ENCODE results near the gene RGPD6. TPM values are rescaled to one million over a fixed set of nuclear protein-coding genes. Genes with fewer than 3 reads are reported as not detected.
"Not testable (repeated sequence)": the region's sequence is repeated elsewhere in the genome, so short reads cannot be mapped to it uniquely, and the experiment has no call there.

The RGPD6 gene
- total and polyA plus RNA-seq, 2 donors, result 6.7 to 99.4 TPM

DNA sequence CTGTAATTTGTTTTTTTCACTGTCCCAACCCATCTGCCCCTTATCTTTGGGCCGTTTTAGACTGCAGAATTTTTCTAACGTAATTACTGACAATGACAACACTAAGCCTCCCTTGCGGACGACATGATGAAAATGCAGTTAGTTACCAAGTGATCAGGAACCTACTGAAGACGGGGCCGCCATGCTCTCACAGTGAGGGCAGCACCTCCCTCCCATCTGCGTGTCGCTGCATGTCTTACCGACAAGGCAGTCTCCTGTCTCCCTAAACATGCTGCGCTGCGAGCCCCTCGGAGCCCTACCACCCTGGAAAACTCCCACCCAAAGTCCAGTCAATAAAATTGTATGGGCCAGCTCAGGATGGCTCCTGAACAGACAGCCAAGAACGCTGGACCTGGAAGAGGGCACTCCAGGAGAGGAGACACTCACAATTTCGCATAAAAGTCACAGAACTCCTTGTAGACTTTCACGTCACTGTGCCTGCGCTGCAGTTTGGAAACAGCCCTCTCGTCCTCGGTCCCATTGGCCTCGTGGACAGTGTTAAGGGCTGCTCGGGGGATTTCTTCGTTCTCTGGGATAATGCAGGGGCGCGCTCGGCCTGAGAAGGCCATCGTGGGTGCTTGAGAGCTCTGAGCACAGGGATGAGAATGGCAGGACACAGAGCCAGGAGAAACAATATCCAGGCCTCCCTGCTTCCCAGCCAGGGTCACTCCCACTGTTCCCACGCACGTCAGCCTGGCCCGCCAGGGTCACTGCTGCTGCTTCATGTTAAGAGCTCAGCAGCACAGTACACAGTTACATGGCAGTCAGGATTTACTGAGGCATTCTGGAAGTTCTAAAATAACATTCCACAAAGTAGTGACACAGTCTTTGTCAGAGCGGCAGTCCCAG is 104.6 kb downstream of the RGPD6 start, which contains the start of gene LIMS4:
TSS of gene LIMS4 (minus strand) at position 646 of the 888 bp plus-strand sequence. CDS start at position 608, 38 bp downstream.
- WGBS, result no CpG with 5 or more reads among the region's 29 CpGs
- H3K36me3 ChIP-seq (ENCODE audit: insufficient read depth); H3K4me3 ChIP-seq (ENCODE audit: low read depth, low read length); H3K27ac ChIP-seq (ENCODE audit: low read depth); H3K4me1 ChIP-seq (ENCODE audit: insufficient read depth); DNase-seq (ENCODE audit: extremely low spot score): not testable (repeated sequence)

DNA sequence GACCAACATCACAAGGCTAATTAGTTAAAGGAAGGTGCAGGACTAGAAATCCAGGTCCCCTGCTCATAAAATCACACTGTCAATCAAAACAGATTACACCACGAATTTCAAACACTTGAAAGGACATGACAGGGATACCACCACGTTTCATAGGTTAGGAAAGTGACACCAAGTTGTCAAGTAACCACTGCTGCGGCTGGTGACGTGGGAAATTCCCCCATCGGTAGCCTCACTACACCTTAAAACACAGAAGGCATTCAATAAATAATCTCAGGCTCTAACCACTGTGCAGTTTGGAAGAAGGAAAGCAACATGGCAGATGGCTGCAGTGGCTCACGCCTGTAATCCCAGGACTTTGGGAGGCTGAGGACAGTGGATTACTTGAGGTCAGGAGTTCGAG is 108.1 kb downstream of the RGPD6 start:
- H3K36me3 ChIP-seq (ENCODE audit: insufficient read depth); H3K4me1 ChIP-seq (ENCODE audit: insufficient read depth); H3K4me3 ChIP-seq (ENCODE audit: low read depth, low read length); H3K27ac ChIP-seq (ENCODE audit: low read depth); DNase-seq (ENCODE audit: extremely low spot score): not testable (repeated sequence)
- no CpG with 5 or more reads among the region's 7 CpGs for WGBS

DNA sequence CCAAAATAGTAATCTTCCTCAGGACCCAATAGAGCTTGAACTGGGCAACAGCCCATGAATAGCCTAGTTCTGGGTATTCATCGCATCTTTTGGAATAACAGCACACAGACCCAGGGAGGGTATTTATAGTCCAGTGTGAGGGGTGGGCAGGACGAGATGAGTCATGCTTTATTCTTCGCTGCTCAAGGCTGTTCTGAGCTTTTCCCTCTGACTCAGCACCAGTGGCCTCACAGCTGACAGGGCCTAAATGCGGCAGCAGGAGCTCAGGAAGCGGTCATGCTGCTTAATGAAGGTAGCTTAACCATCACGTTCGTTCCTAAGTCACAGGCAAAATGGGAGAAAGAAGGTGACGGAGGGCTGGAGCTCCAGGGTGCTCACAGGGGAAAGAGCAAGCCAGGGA is 111.7 kb downstream of the RGPD6 start:
- H3K4me1 ChIP-seq (ENCODE audit: insufficient read depth); DNase-seq (ENCODE audit: extremely low spot score); H3K36me3 ChIP-seq (ENCODE audit: insufficient read depth); H3K27ac ChIP-seq (ENCODE audit: low read depth); H3K4me3 ChIP-seq (ENCODE audit: low read depth, low read length): not testable (repeated sequence)
- no CpG with 5 or more reads among the region's 8 CpGs for WGBS

Small RNAs within 50 kb of the gene (small RNA-seq; reads per million reads assigned to genes)
- gene AC108938.1, result not detected

Other genes with a start within 250 kb of the RGPD6 start
- not detected for gene LIMS4, start 104.4 kb downstream of the RGPD6 start, total RNA-seq
- 2.8 TPM for gene LIMS4, start 104.4 kb downstream of the RGPD6 start, polyA plus RNA-seq
- 32.4 TPM for gene BUB1, start 100.8 kb upstream of the RGPD6 start, total RNA-seq
- gene BUB1, start 100.8 kb upstream of the RGPD6 start, polyA plus RNA-seq, result 0.56 TPM
- gene ACOXL, start 155.4 kb upstream of the RGPD6 start, total RNA-seq, result 6.2 TPM
- gene ACOXL, start 155.4 kb upstream of the RGPD6 start, polyA plus RNA-seq, result 1.2 TPM